ENCODE results near the gene LMAN2L. TPM values are rescaled to one million over a fixed set of nuclear protein-coding genes. Genes with fewer than 3 reads are reported as not detected.

The LMAN2L gene
- total RNA-seq, 4 donors from 2014 or later = 11.9 to 18.3 (median 16.4) TPM

DNA sequence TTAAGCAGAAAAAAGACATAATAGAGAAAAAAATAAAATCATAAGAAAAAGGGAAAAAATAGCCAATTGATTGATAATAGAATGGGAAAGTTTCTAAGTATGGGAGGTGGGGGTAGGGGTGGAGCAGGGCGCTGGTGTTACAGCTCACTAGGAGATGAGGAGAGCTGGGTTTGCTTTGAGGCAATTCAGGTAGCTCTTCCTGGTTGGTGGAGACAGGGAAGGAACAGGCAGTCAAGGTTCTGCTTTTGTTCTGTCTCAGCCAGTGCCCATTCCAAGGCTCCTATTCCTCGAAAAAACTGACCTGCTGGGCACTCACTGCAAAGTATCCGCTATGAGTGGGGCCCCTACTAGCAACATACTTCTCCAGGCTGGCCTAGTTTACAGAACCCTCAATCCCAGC is 19.1 kb upstream of the LMAN2L start:
- TF ChIP-seq POLR2AphosphoS5 (IDR thresholded peaks at IDR 0.05) (no peak), CTCF (IDR thresholded peaks at IDR 0.05) (no peak), EP300 (IDR thresholded peaks at IDR 0.05) (no peak), POLR2A (IDR thresholded peaks at IDR 0.05) (no peak)
- no peaks in the 10 kb centered on the region for H3K36me3 ChIP-seq
- no peaks in the 10 kb centered on the region for H3K27me3 ChIP-seq
- no peak overlapping the region for H3K27ac ChIP-seq
- DNase-seq (ENCODE audit: low spot score in 2 of 2) = no peak
- H3K9me3 ChIP-seq = no peaks in the 10 kb centered on the region
- H3K4me3 ChIP-seq = no peak overlapping the region
- peaks cover 48% of the 10 kb centered on the region for H3K4me1 ChIP-seq
- 78% methylated on average over 3 of the region's 3 CpGs for WGBS

DNA sequence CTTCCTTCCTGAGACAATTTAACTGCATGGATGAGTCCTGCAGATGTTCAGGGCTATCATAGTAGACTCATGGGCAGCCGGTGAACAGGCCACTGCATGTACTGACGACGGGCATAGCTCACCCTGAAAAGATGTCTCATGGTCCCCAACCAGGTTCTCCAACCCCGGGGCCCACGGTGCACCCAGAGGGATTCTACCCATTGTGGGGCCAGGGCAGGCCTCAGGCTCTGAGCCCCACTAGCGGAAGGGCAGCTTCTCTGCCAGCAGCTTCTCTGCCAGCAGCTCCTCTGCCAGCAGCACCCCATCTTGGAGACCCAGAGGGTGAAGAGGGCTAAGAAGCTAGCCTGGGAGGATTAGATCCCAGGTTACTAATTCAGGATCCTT is 17.6 kb upstream of the LMAN2L start:
- Histone ChIP-seq H3K4me1 (peaks cover 38% of the 10 kb centered on the region), H3K9me3 (no peaks in the 10 kb centered on the region), H3K27me3 (no peaks in the 10 kb centered on the region), H3K4me3 (no peak overlapping the region), H3K27ac (no peak overlapping the region), H3K36me3 (no peaks in the 10 kb centered on the region)
- DNase-seq (ENCODE audit: low spot score in 2 of 2) = no peak
- TF ChIP-seq CTCF (IDR thresholded peaks at IDR 0.05) = no peak
- TF ChIP-seq POLR2A (IDR thresholded peaks at IDR 0.05) = no peak
- TF ChIP-seq POLR2AphosphoS5 (IDR thresholded peaks at IDR 0.05) = no peak
- TF ChIP-seq EP300 (IDR thresholded peaks at IDR 0.05) = no peak
- WGBS = no CpG with 5 or more reads among the region's 6 CpGs

GRCh38 chr2:96756788-96757476 is 17.1 kb upstream of the LMAN2L start:
- H3K4me3 ChIP-seq = no peak overlapping the region
- no peaks in the 10 kb centered on the region for H3K36me3 ChIP-seq
- no peaks in the 10 kb centered on the region for H3K9me3 ChIP-seq
- no peak for DNase-seq (ENCODE audit: low spot score in 2 of 2)
- WGBS = 86% methylated on average over 5 of the region's 5 CpGs
- H3K4me1 ChIP-seq = peaks cover 33% of the 10 kb centered on the region
- no peaks in the 10 kb centered on the region for H3K27me3 ChIP-seq
- H3K27ac ChIP-seq = no peak overlapping the region
- TF ChIP-seq EP300 (IDR thresholded peaks at IDR 0.05) (no peak), POLR2AphosphoS5 (IDR thresholded peaks at IDR 0.05) (no peak), POLR2A (IDR thresholded peaks at IDR 0.05) (no peak)

GRCh38 chr2:96754317-96754716 is 14.5 kb upstream of the LMAN2L start:
- DNase-seq (ENCODE audit: low spot score in 2 of 2) = no peak
- Histone ChIP-seq H3K9me3 (no peaks in the 10 kb centered on the region), H3K4me1 (peaks cover 10% of the 10 kb centered on the region), H3K27ac (no peak overlapping the region), H3K36me3 (no peaks in the 10 kb centered on the region), H3K4me3 (no peak overlapping the region), H3K27me3 (no peaks in the 10 kb centered on the region)
- no peak for TF ChIP-seq CTCF (IDR thresholded peaks at IDR 0.05)
- no peak for TF ChIP-seq EP300 (IDR thresholded peaks at IDR 0.05)

DNA sequence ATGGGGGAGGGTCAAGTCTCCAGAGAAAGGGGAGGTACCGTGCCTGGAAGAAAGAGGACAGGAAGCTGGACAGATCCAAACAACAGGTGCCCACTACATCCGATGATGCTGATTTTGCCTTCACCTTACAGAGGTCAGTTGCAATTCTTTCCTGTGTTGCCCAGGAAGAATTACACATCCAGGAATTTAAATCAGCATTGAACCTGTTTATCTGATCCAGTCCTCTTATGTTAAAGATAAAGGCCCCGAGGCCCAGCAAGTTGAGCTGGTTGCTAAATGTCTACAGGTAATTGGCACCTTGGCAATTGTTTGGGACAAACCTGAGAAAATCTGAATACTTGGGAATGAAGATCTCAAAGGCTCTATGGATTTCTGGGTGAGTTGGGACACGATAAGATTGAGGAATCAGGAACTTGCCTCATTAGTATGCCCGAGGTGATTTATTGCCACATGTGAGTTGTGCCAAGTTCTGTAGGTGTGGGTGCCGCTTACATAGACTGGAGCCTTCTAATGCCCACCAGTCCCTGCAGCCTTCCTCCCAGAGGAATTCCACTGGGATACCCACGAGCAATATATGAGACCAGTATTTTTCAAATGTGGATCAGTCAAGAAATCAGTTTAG is 13.9 kb upstream of the LMAN2L start:
- WGBS = 48% methylated on average over 7 of the region's 7 CpGs
- H3K36me3 ChIP-seq = no peaks in the 10 kb centered on the region
- no peaks in the 10 kb centered on the region for H3K27me3 ChIP-seq
- TF ChIP-seq POLR2A (IDR thresholded peaks at IDR 0.05) (no peak), CTCF (IDR thresholded peaks at IDR 0.05) (no peak), EP300 (IDR thresholded peaks at IDR 0.05) (no peak), POLR2AphosphoS5 (IDR thresholded peaks at IDR 0.05) (no peak)
- no peak overlapping the region for H3K4me3 ChIP-seq
- H3K27ac ChIP-seq = no peak overlapping the region
- no peak for DNase-seq (ENCODE audit: low spot score in 2 of 2)
- peaks cover 10% of the 10 kb centered on the region for H3K4me1 ChIP-seq
- no peaks in the 10 kb centered on the region for H3K9me3 ChIP-seq

Data from suprapubic skin (tissue), 4 donors.